ENCODE measurements around the gene PRSS36. TPM values are rescaled to one million over a fixed set of nuclear protein-coding genes. Genes with fewer than 3 reads are reported as not detected.

PRSS36 gene
- total RNA-seq, 1 experiment from 2014 or later, result 0.66 TPM

- Histone ChIP-seq H3K79me1 (ENCODE audit: insufficient read depth, low read depth, low read length, poor library complexity, severe bottlenecking) (no peaks in the 10 kb centered on the region), H3K23me2 (ENCODE audit: insufficient read length, low read depth, low read length, poor library complexity, severe bottlenecking) (peaks cover 15% of the 10 kb centered on the region), H3K9me3 (ENCODE audit: control insufficient read depth, low read depth, low read length) (no peaks in the 10 kb centered on the region), H2BK15ac (ENCODE audit: low read depth, low read length) (no peak overlapping the region), H3K79me2 (ENCODE audit: insufficient read depth, low read length) (no peaks in the 10 kb centered on the region), H4K5ac (ENCODE audit: insufficient read length, low read depth, low read length) (no peak overlapping the region), H4K8ac (replicated peaks; ENCODE audit: insufficient read length, low read depth, low read length) (no peak overlapping the region), H3K56ac (ENCODE audit: insufficient read length, low read depth, low read length) (no peak overlapping the region), H2BK120ac (ENCODE audit: low read depth, low read length, poor library complexity, severe bottlenecking) (no peak overlapping the region), H4K91ac (ENCODE audit: insufficient read length, low read depth, low read length) (no peak overlapping the region), H3K27ac (ENCODE audit: insufficient read length, low read depth, low read length) (no peak overlapping the region), H2BK12ac (ENCODE audit: insufficient read length, low read depth, low read length) (no peak overlapping the region), H3K4me1 (ENCODE audit: insufficient read depth, low read length) (no peaks in the 10 kb centered on the region; the same call in 1 of the 2 replicates), H3K27me3 (ENCODE audit: insufficient read depth, low read length) (no peaks in the 10 kb centered on the region), H3K18ac (ENCODE audit: insufficient read length, low read depth, low read length) (no peak overlapping the region), H2AFZ (ENCODE audit: low read length) (no peak overlapping the region), H3K9ac (ENCODE audit: extremely low read depth, insufficient read length, low read length) (no peak overlapping the region), H3T11ph (ENCODE audit: low read length) (no peak overlapping the region), H3K4me2 (ENCODE audit: insufficient read depth, insufficient read length, low read length) (no peak overlapping the region), H2BK20ac (ENCODE audit: low read depth, low read length, poor library complexity, severe bottlenecking) (no peak overlapping the region), H3K14ac (ENCODE audit: insufficient read depth, low read length) (no peak overlapping the region), H2BK5ac (ENCODE audit: insufficient read length, low read length) (no peak overlapping the region), H4K20me1 (ENCODE audit: control insufficient read depth, insufficient read depth, insufficient read length) (no peaks in the 10 kb centered on the region), H3K23ac (ENCODE audit: insufficient read length, low read depth, low read length) (no peak overlapping the region), H3K4ac (ENCODE audit: low read depth, low read length) (no peak overlapping the region), H2AK5ac (ENCODE audit: insufficient read length, low read length) (no peak overlapping the region)
- Mint-ChIP-seq H3K9me3 (no peaks in the 10 kb centered on the region; a peak in 1 of 5 replicates), H3K4me1 (peaks cover 16 to 19% of the 10 kb centered on the region in 2 experiments), H3K27ac (peak overlapping the region in 2 of 3 experiments; percentile 60 to 73; a peak in 5 of 7 replicates), H3K4me3 (no peak overlapping the region; a peak in 1 of 5 replicates), H3K27me3 (ENCODE audit: low read depth) (peaks cover 10% of the 10 kb centered on the region), H3K36me3 (ENCODE audit: insufficient read depth in 1 of 3, low read depth in 3 of 3) (peaks cover 15 to 46% (median 28%) of the 10 kb centered on the region in 3 experiments)
- WGBS (ENCODE audit: extremely low coverage, insufficient read length, low lambda C conversion rate), result no CpG with 5 or more reads among the region's 5 CpGs
- no peak for TF ChIP-seq CTCF (conservative IDR thresholded peaks at IDR 0.05)
- DNase-seq, result no peak
These were observed 49.7 kb upstream of the PRSS36 start for GRCh38 chr16:31199430-31200041.

Measured in H9 (cell line).